NCI-H69 (cell line): ENCODE results near the gene MAN1A1.

Source experiments
- DNase-seq: peaks from one replicate; lab custom pipeline; 2025; lab: John Stamatoyannopoulos, UW

Gene MAN1A1

GRCh38 chr6:119270545-119270944 lies 79.0 kb downstream of the MAN1A1 start:
- DNase-seq = no peak

- DNase-seq = no peak
Observed at GRCh38 chr6:119269266-119270103, 80.1 kb downstream of the MAN1A1 start.

- DNase-seq = no peak
Observed at GRCh38 chr6:119267126-119267905, 82.2 kb downstream of the MAN1A1 start.

GRCh38 chr6:119264854-119265397 lies 84.6 kb downstream of the MAN1A1 start:
- no peak for DNase-seq

GRCh38 chr6:119262612-119263011 lies 86.9 kb downstream of the MAN1A1 start:
- DNase-seq = no peak

- DNase-seq = peak; percentile 82
Observed at GRCh38 chr6:119261944-119262284, 87.6 kb downstream of the MAN1A1 start.

GRCh38 chr6:119259027-119259426 lies 90.5 kb downstream of the MAN1A1 start:
- DNase-seq = peak; percentile 66

- DNase-seq = no peak
Observed at GRCh38 chr6:119257726-119258125, 91.8 kb downstream of the MAN1A1 start.

- no peak for DNase-seq
Observed at GRCh38 chr6:119256978-119257462, 92.5 kb downstream of the MAN1A1 start.

GRCh38 chr6:119256392-119256791 lies 93.2 kb downstream of the MAN1A1 start:
- DNase-seq = no peak

GRCh38 chr6:119255492-119255891 lies 94.1 kb downstream of the MAN1A1 start:
- DNase-seq = no peak

- DNase-seq = peak; percentile 81
Observed at GRCh38 chr6:119250036-119250435, 99.5 kb downstream of the MAN1A1 start.

GRCh38 chr6:119249319-119249718 lies 100.2 kb downstream of the MAN1A1 start:
- DNase-seq = peak; percentile 21

- no peak for DNase-seq
Observed at GRCh38 chr6:119247504-119247903, 102.1 kb downstream of the MAN1A1 start.

- DNase-seq = peak; percentile 81
Observed at GRCh38 chr6:119243657-119244056, 105.9 kb downstream of the MAN1A1 start.

- no peak for DNase-seq
Observed at GRCh38 chr6:119243037-119243436, 106.5 kb downstream of the MAN1A1 start.

GRCh38 chr6:119241540-119242309 lies 107.8 kb downstream of the MAN1A1 start:
- DNase-seq = peak; percentile 28

- DNase-seq = peak; percentile 89
Observed at GRCh38 chr6:119241111-119241465, 108.5 kb downstream of the MAN1A1 start.

GRCh38 chr6:119240257-119241110 lies 109.1 kb downstream of the MAN1A1 start:
- peak; percentile 87 for DNase-seq

GRCh38 chr6:119237177-119237715 lies 112.3 kb downstream of the MAN1A1 start:
- DNase-seq = no peak

- no peak for DNase-seq
Observed at GRCh38 chr6:119234941-119235340, 114.6 kb downstream of the MAN1A1 start.
